GM21576 (cell line): Measurements from ENCODE around the gene VPS35L.

Experiments used
- ATAC-seq: cut with Tn5 transposase; IDR thresholded peaks from one replicate; pipeline ENCODE4 v1.9.1; 2021; ENCODE audit warnings: mild to moderate bottlenecking, moderate library complexity; ENCODE audit not compliant: unreplicated experiment

Gene VPS35L

GRCh38 chr16:19737306-19738038 lies 182.0 kb downstream of the VPS35L start:
- no peak for ATAC-seq

- ATAC-seq = no peak
Observed at GRCh38 chr16:19741354-19741753, 185.9 kb downstream of the VPS35L start.

DNA sequence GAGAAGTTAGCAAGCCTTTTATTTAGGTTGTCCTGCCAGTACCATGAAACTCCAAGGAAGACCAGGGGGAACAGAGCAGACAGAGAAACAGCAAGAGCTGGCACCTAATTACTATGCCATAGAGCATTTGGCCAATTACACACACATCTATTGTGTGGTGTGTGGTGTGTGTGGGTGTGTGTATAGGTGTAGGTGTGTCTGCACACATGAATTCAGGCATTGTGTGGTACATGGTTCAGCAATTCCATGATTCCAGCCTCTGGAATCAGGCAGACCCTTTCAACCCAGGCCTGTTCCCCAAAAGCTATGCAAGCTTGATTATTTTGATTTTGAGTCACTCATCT lies 188.3 kb downstream of the VPS35L start:
- ATAC-seq = no peak

DNA sequence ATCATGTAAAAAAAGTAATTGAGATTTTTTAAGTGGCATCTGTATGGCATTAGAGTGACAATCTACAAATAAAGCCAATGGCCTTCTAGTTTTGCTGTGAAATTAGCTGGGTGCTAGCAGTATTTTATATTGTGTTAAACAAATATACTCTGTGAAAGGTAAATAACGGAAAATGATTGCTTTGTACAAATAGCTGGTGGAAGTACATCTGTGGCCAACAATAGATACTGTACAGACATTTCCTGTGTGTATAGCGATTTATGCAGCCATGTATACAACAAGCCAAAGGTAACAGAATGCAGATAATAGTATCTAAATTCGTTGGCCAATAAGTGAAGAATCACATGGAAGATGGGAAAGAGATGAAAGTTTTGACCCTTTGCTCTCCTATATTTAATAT lies 189.2 kb downstream of the VPS35L start:
- ATAC-seq = no peak

- ATAC-seq = no peak
Observed at GRCh38 chr16:19745286-19746010, 189.9 kb downstream of the VPS35L start.

GRCh38 chr16:19746561-19746960 lies 191.1 kb downstream of the VPS35L start:
- ATAC-seq = no peak

- no peak for ATAC-seq
Observed at GRCh38 chr16:19748389-19749168, 193.1 kb downstream of the VPS35L start.

- ATAC-seq = no peak
Observed at GRCh38 chr16:19749571-19750080, 194.1 kb downstream of the VPS35L start.
